Calu3 (cell line): ENCODE data around the gene PHF23. TPM values are rescaled to one million over a fixed set of nuclear protein-coding genes. Genes with fewer than 3 reads are reported as not detected.
A peak's percentile ranks its signal among the peaks of the same experiment; 100 is the strongest.

Experiments used
- BruUV-seq: library from RNA; stranded (reverse); fragments of 400-500 nt; replicated peaks from 2 replicates; lab custom pipeline; 2021; lab: Mats Ljungman, UMichigan
- CTCF ChIA-PET: fragments of 300-600 bp; sonication (Branson Sonifier 250); formaldehyde crosslinking; loops from one replicate; lab custom pipeline; 2022; ENCODE audit warnings: antibody characterized with exemption; lab: Charles Lee
- DNase-seq: peaks from one replicate; pipeline ENCODE4 v3.0.0; 2022
- H3K27ac Mint-ChIP-seq: one replicate; pipeline ENCODE4 v1.8.0; 2022; ENCODE audit warnings: mixed read lengths; ENCODE audit not compliant: unreplicated experiment
- H3K27me3 Mint-ChIP-seq: one replicate; pipeline ENCODE4 v1.8.0; 2022; ENCODE audit warnings: mixed read lengths; ENCODE audit not compliant: unreplicated experiment
- H3K36me3 Mint-ChIP-seq: one replicate; pipeline ENCODE4 v1.8.0; 2022; ENCODE audit warnings: mild to moderate bottlenecking, moderate library complexity, mixed read lengths; ENCODE audit not compliant: insufficient read depth, unreplicated experiment
- H3K4me1 Mint-ChIP-seq: one replicate; pipeline ENCODE4 v1.8.0; 2022; ENCODE audit warnings: mild to moderate bottlenecking, low read depth, mixed read lengths; ENCODE audit not compliant: unreplicated experiment
- H3K4me3 Mint-ChIP-seq: one replicate; pipeline ENCODE4 v1.8.0; 2022; ENCODE audit warnings: mild to moderate bottlenecking, low read depth, moderate library complexity, mixed read lengths; ENCODE audit not compliant: unreplicated experiment
- H3K9me3 Mint-ChIP-seq: one replicate; pipeline ENCODE4 v1.8.0; 2022; ENCODE audit warnings: low read depth, mixed read lengths; ENCODE audit not compliant: unreplicated experiment
- CTCF ChIP-seq: fragments of 200-600 bp; IDR thresholded peaks from one replicate; pipeline ENCODE4 v1.8.0; 2022; ENCODE audit warnings: antibody characterized with exemption; ENCODE audit not compliant: unreplicated experiment
- intact Hi-C: fragments of 100-400 bp; cut with micrococcal nuclease; formaldehyde crosslinking; loops from one replicate; pipeline ENCODE4 v1.10.0; 2022; ENCODE audit not compliant: unreplicated experiment
- total RNA-seq: library from RNA; stranded (reverse); gene quantifications from 2 replicates; pipeline ENCODE4 v1.2.3, GENCODE V29; 2022

The PHF23 gene
- total RNA-seq, 1 experiment from 2014 or later, result 30.2 TPM

- Mint-ChIP-seq H3K27me3 (no peaks in the 10 kb centered on the region), H3K27ac (no peak overlapping the region), H3K36me3 (peaks cover 71% of the 10 kb centered on the region), H3K4me1 (no peaks in the 10 kb centered on the region), H3K4me3 (no peak overlapping the region), H3K9me3 (no peaks in the 10 kb centered on the region)
- no peak for DNase-seq
- intact Hi-C loops, result no loop called here
- CTCF ChIA-PET, result no interaction called here
- no peak for TF ChIP-seq CTCF
- BruUV-seq, result no TSS peak
Observed at GRCh38 chr17:7224110-7224509, 15.1 kb downstream of the PHF23 start.

- no peak for DNase-seq
- H3K27me3 Mint-ChIP-seq, result no peaks in the 10 kb centered on the region
- no peak for TF ChIP-seq CTCF
- intact Hi-C loops, result no loop called here
- H3K9me3 Mint-ChIP-seq, result no peaks in the 10 kb centered on the region
- H3K4me1 Mint-ChIP-seq, result no peaks in the 10 kb centered on the region
- H3K27ac Mint-ChIP-seq, result no peak overlapping the region
- no peak overlapping the region for H3K4me3 Mint-ChIP-seq
- no TSS peak for BruUV-seq
- H3K36me3 Mint-ChIP-seq, result peaks cover 71% of the 10 kb centered on the region
- CTCF ChIA-PET, result no interaction called here
Observed at GRCh38 chr17:7223375-7223774, 15.9 kb downstream of the PHF23 start.

GRCh38 chr17:7222972-7223292 is 16.3 kb downstream of the PHF23 start:
- H3K9me3 Mint-ChIP-seq, result no peaks in the 10 kb centered on the region
- no peaks in the 10 kb centered on the region for H3K4me1 Mint-ChIP-seq
- no TSS peak for BruUV-seq
- no peaks in the 10 kb centered on the region for H3K27me3 Mint-ChIP-seq
- CTCF ChIA-PET, result no interaction called here
- H3K27ac Mint-ChIP-seq, result no peak overlapping the region
- peaks cover 68% of the 10 kb centered on the region for H3K36me3 Mint-ChIP-seq
- no peak for TF ChIP-seq CTCF
- intact Hi-C loops, result no loop called here
- H3K4me3 Mint-ChIP-seq, result no peak overlapping the region
- no peak for DNase-seq

DNA sequence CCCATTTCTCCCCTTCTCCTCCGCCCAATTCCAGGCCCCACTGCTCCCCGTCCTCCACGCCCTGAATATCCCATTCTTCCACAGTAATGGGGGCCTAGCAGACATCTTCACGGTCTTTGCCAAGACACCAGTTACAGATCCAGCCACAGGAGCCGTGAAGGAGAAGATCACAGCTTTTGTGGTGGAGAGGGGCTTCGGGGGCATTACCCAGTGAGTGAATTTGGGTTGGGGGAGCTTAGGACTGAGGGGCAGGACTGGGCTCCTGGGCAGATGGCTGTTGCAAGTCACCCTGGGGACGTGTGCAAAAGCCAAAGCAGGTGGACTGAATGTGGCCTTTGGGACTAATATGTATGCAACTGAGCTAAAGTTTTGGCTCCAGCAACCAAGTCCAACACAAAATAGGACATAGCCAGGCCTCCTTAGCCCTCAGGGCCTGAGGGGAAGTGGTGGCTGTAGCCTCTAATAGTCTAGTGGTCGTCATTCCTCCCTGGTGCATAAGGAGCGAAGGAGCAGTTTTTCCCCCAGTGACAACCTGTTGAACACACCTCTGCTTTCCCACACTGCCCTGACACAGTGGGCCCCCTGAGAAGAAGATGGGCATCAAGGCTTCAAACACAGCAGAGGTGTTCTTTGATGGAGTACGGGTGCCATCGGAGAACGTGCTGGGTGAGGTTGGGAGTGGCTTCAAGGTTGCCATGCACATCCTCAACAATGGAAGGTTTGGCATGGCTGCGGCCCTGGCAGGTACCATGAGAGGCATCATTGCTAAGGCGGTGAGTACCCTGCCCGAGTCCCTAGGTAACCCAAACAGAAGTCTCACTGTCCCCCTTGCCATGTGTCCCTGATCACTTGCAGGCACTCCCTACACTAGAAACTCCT is 16.9 kb downstream of the PHF23 start:
- TF ChIP-seq CTCF, result no peak
- Mint-ChIP-seq H3K4me3 (peak overlapping the region; percentile 96), H3K36me3 (peaks cover 62% of the 10 kb centered on the region), H3K27me3 (no peaks in the 10 kb centered on the region), H3K4me1 (no peaks in the 10 kb centered on the region), H3K27ac (peak overlapping the region; percentile 94), H3K9me3 (no peaks in the 10 kb centered on the region)
- intact Hi-C loops, result no loop called here
- no TSS peak for BruUV-seq
- CTCF ChIA-PET, result interaction anchor here (2.1 kb wide), 1 partner anchor 74 kb away, joined by 11 read pairs; no protein-coding TSS in a partner anchor
- no peak for DNase-seq
